Gastrocnemius medialis (tissue), 4 donors: ENCODE measurements around the gene JAG1.

Experiments
- POLR2A ChIP-seq, 2 donors: fragments of 450-650 bp; IDR thresholded peaks; one replicate each; pipeline ENCODE4 v1.6.1; 2017; ENCODE audit warnings: antibody characterized with exemption in 2 of 2, mild to moderate bottlenecking in 2 of 2, moderate library complexity in 2 of 2
- TF ChIP-seq, protein P1 (sequence below), 5 experiments: fragments of 450-650 bp in 3 of 5; fragments of 200-600 bp in 2 of 5; sonication (generic) in 2 of 5; IDR thresholded peaks in 4 of 5; conservative IDR thresholded peaks in 1 of 5; 1 replicate in 4 of 5; 2 replicates in 1 of 5; pipeline ENCODE4 v1.5.1; 2016 to 2019; ENCODE audit warnings: antibody characterized with exemption in 5 of 5, mild to moderate bottlenecking in 3 of 5, moderate library complexity in 3 of 5

DNA sequence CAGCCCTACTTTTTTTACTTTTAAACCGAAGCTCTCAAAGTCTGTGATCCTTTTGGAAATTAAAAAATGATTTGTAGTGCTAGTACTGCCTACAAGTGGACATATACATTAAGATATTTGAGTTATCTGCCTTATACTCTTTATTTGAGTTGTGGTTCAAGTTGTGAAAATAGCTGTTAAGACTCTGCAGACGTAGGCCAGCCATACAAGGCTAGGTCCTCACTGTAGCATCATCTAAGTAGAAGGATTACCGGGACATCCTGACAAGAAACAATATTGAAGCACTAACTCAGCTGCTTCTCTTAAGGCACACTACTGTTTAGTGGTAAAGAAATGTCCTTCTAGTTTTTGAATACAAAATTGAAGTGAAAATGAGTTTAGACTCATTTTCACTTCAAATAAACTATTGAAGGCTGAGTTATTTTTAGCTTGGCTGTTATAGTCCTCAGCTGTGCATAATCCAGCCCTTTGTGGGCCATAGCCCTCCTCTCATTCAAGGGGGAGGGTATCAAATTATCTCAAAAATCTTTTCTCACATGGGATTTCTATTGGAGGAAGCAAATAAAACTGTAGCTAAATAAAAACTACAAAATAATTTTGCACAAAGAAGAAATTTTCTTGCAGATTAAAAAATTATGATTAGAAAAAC lies 68.1 kb downstream of the JAG1 start:
- TF ChIP-seq, protein P1, sequence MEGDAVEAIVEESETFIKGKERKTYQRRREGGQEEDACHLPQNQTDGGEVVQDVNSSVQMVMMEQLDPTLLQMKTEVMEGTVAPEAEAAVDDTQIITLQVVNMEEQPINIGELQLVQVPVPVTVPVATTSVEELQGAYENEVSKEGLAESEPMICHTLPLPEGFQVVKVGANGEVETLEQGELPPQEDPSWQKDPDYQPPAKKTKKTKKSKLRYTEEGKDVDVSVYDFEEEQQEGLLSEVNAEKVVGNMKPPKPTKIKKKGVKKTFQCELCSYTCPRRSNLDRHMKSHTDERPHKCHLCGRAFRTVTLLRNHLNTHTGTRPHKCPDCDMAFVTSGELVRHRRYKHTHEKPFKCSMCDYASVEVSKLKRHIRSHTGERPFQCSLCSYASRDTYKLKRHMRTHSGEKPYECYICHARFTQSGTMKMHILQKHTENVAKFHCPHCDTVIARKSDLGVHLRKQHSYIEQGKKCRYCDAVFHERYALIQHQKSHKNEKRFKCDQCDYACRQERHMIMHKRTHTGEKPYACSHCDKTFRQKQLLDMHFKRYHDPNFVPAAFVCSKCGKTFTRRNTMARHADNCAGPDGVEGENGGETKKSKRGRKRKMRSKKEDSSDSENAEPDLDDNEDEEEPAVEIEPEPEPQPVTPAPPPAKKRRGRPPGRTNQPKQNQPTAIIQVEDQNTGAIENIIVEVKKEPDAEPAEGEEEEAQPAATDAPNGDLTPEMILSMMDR (IDR thresholded peaks at IDR 0.05 in 4 of 5, conservative IDR thresholded peaks at IDR 0.05 in 1 of 5): no peak
- no peak for TF ChIP-seq POLR2A (IDR thresholded peaks at IDR 0.05)
